ENCODE results near the gene SMOC2. TPM values are rescaled to one million over a fixed set of nuclear protein-coding genes. Genes with fewer than 3 reads are reported as not detected.
"Not testable (repeated sequence)": the region's sequence is repeated elsewhere in the genome, so short reads cannot be mapped to it uniquely, and the experiment has no call there.

SMOC2 gene
- total RNA-seq, 1 donor from 2014 or later, result not detected

DNA sequence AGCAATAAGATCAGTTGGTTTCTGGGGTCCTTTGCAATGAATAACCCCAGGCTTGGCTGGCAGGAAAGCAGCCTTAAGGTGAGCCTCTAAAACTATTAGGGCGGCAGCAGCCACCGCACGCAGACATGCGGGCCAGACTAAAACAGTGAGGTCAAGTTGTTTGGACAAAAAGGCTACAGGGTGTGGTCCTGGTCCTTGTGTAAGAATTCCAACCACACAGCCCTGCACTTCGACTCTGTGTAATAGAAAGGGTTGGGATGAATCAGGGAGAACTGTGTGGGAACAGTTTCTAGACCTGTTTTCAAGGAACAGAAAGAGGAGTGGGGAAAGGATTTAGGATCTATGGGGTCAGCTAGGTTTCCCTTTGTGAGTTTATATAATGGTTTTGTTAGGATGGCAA is 237.6 kb downstream of the SMOC2 start:
- DNase-seq (ENCODE audit: low read depth in 2 of 2), result no peak

DNA sequence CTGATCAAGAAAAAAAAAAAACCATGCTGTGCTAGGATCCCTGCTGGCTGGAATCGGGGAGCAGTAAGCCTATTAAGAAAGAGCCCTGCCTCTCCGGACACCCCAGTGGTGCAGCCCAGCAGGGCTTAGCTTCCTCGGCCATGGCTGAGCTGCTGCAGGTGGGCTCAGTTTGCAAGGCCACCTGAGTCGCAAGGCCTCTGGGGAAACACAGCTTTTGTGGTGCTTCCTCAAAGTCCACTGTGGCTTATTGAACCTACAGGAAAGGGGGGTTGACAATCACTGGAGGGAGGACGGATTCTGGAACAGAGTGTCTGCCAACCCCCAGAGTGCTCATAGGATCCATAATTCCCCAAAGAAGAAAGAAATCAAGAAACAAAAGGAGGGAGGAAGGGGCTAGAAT is 240.8 kb downstream of the SMOC2 start:
- DNase-seq (ENCODE audit: low read depth in 2 of 2), result no peak

DNA sequence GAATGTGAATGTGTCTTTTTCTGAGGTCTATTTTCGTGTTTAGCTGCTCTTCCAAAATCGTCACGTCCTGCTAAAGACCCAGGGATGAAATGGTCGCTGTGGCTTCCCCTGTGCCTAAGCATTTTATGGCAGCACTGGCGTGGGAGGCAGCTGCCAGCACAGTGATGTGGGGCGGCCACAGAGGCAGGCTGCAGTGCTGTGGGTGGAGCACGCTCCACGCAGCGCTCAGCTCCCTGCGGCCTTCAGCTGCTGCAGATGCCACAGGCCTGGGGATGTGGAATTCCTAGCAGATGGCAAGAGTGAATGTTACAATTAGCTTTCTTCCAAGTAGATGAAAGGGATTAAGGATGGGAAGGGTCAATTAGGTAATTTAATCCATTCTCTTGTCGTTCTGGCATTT is 242.6 kb downstream of the SMOC2 start:
- no peak for DNase-seq (ENCODE audit: low read depth in 2 of 2)

DNA sequence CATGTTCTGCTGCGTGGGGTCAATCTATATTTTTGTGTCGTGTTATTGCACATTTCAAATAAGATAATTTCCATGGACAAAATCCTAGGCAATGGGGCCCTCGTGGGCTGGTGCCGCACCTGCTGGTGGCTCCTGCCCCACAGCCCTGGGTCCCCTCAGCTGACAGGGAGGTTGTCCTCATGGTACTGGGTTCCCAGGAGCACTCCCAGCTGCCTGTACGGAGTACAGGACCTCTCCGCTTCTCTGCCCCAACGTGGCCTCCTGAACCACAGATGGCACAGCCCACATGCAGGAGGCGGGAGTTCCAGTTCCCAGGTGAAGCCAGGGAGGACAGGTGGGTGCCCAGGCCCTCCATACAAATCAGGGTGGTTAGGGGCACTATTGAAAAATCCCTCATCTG is 243.5 kb downstream of the SMOC2 start:
- no peak for DNase-seq (ENCODE audit: low read depth in 2 of 2)

DNA sequence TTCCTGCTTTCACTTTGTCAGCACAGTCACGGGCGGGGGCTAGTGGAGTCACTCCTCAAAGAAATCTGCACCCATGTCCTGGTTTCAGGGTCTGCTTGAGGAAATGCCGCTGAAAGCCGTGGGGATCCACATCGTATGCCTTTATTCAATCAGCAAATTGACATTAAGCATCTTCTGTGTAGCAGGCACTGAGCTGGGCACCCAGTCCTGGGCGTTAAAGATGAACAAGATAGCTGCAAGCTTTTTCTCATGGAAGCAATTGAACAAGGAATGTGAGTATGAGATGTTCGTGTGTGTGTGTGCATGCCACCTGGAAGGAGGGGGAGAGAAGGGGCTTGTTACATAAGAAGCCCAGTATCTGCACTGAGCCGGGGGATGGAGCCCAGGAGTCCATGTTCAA is 243.9 kb downstream of the SMOC2 start:
- DNase-seq (ENCODE audit: low read depth in 2 of 2), result no peak

DNA sequence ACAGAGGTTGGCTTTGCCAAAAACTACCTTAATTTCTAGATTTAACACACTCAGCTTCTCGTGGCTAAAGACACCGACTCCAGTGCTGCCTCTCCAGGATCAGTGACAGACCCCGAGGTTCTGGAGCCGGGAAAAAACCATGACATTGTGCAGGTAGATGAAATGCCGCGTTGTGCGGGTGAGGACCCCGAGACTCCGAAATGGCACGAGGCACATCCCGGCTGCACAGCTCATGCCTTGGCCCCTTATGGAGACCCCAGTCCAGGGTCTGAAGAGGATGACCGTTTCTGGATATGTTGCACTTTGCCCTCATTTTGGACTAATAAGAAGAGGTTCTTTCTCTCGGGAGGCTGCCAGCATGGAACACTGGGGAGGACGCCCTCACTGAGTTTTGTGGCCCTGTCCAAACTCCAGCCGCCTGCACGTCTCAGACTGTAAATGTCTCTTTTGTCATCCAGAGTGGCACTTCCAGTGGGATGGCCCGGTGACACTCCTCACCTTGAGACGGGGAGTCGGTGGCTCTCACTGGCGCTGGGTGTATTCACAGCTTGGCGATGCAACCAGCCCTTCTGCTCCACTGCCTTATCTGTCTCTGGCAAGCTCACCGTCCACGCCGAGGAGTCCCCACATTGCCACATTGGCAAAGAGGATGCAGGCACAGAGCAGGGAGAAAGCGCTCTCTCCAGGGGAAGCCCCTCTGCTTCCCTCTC is 245.2 kb downstream of the SMOC2 start:
- DNase-seq (ENCODE audit: low read depth in 2 of 2), result no peak

DNA sequence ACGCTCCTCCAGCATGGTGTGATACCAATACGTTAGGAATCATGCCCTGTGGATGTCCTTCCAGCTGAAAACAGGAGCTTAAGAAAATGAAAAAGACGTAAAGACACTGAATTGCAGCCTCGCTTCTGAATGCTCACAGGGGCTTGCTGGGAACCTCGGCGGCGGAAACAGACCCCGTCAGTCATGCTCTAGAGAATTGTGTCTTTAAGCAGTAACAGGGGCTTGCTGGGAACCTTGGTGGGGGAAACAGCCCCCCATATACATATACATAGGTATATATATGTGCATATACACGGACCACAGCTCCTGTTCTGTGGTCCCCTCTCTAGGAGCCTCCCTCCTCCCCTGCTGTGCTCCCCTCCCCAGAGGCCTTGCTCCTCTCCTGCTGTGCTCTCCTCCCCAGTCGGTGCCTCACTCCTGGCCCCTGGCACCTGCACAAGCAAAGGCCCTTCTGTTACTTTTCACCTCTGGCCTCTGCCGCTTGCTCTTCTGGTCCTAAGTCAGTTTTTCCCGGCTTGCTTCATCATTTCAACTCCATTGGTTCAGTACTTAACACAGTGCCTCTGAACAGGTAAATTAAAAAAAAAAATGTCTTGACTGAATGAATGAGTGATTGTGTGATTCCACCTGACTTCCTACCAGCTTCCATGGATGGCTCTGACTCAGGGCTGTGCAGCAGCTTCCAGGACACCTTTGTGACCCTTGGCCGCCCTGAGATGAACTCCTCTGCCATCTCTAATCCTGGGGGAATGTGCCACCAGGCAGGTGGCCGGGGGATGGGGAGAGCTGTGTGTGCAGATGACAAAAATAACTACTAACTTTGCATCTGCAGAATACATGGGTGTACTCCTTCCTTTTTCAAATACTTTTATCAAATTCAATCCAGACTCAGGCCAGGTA is 246.1 kb downstream of the SMOC2 start:
- no peak for DNase-seq (ENCODE audit: low read depth in 2 of 2)

DNA sequence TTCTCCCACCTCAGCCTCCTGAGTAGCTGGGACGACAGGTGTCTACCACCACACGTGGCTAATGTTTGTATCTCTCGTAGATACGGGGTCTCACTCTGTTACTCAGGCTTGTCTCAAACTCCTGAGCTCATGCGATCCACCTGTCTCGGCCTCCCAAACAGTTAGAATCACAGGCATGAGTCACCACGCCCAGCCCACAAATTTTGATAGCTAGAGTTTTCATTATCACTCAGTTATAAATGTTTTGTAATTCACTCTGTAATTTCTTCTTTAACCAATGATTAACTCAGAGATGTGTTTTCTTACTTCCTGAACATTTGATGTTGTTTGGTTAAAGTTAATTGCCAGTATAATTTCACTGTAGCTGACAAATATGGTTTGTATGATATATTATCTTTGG is 249.3 kb downstream of the SMOC2 start:
- DNase-seq (ENCODE audit: low read depth in 2 of 2), result no peak

DNA sequence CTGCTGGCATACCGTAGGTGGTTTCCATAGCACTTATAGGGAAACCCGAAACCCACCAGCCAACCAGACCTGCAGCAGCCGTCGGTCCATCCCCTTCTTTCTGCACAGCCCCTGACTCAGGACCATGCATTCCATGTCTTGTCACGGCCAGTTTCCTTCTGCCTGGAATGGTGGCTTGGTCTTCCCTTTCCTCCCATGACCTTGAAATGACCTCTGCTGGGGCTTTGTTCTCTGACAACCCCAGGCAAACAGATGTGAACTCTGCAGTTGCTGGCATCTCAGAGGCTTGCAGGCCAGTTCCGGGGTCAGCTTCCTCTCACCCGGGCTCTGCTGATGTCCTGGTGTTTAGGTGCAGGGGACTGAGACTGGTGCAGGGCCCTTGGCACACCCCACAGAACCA is 250.8 kb downstream of the SMOC2 start:
- no peak for DNase-seq (ENCODE audit: low read depth in 2 of 2)

DNA sequence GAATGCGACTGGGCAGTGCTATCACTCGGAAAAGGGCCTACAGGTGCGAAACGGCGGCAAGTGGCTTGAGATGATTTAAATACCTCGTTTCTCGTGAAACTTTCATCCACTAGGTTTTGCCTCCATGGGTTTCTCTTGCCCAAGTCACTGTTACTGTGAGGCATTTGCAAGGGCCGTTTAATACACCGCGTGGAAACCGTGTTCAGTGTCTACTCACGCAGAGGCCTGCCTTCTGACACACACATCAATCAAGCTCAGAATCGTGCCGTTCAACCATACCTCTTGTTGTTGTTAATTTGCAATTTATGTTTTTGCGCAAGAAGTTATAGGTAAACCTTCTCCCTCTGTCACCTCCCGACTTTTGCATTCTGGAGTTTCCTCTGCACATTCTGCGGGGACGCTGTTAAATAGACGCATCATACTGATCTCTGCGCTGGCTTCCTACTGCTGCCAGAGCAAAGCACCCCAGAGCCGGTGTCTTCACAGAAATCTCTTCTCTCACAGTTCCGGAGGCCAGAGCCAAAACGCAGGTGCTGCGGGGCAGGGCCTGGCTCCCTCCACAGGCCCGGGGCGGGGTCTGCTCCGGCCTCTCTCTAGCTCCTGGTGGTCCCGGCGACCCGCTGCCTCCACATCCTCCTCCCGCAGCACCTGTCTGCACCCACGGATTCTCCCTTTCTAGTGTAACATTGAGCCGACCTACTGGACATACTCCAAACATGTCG is 251.4 kb downstream of the SMOC2 start:
- no peak for DNase-seq (ENCODE audit: low read depth in 2 of 2)

DNA sequence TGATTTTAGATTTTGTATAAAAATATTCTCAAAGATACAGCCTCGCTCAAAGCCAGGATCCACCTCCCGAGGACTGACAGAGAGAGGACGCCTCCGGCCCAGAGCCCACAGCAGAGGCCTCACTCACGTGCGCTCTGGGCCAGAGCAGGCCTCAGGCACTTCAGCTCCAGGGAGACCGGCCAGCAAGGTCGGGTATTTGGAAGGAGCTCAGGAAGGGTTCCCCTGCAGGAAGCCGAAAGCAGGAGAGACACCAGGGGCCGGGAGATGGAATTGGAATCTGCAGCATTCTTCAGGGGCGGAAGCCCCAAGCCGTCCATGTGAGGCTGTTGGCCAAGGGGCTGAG is 251.9 kb downstream of the SMOC2 start:
- not testable (repeated sequence) for DNase-seq (ENCODE audit: low read depth in 2 of 2)

DNA sequence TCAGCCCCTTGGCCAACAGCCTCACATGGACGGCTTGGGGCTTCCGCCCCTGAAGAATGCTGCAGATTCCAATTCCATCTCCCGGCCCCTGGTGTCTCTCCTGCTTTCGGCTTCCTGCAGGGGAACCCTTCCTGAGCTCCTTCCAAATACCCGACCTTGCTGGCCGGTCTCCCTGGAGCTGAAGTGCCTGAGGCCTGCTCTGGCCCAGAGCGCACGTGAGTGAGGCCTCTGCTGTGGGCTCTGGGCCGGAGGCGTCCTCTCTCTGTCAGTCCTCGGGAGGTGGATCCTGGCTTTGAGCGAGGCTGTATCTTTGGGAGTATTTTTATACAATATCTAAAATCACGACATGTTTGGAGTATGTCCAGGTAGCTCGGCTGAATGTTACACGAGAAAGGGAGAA is 253.8 kb downstream of the SMOC2 start:
- DNase-seq (ENCODE audit: low read depth in 2 of 2), result not testable (repeated sequence)

DNA sequence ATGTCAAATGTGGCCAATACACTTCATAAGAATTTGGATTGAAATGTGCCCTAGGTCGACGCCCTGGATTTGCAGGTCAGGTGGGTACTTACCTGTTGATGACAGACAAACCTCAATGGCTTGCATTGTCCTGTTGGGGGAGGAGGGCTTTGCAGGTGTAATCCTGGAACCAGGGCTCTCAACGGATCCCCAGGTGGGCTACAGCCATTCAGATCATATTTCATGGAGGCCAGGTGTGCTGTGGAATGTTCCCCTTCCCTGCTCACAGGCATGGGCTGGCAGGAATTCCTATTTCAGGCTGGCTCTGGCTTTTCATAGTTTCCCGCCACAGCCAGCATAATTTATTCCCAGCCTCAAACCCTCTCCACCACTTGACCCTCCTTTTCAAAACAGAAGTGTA is 254.7 kb downstream of the SMOC2 start:
- no peak for DNase-seq (ENCODE audit: low read depth in 2 of 2)

DNA sequence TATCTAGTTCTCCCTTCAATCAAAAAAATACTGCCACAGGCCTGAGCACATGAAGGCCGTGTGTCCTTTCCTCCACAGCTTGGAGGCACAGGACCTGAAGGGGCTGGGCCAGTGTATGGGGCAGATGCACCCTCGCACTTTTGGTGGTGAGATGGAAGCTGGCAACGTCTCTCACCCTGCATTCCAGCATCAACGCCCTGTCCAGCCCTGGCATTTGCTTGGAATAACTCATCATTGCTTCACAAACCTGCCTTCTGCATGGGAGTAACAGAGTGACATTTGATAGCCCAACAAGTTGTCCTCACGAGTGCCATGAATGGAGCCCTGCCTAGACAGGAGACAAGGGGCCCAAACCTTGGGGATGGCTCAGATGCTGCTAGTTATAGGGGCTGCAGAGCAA is 257.9 kb downstream of the SMOC2 start:
- no peak for DNase-seq (ENCODE audit: low read depth in 2 of 2)

DNA sequence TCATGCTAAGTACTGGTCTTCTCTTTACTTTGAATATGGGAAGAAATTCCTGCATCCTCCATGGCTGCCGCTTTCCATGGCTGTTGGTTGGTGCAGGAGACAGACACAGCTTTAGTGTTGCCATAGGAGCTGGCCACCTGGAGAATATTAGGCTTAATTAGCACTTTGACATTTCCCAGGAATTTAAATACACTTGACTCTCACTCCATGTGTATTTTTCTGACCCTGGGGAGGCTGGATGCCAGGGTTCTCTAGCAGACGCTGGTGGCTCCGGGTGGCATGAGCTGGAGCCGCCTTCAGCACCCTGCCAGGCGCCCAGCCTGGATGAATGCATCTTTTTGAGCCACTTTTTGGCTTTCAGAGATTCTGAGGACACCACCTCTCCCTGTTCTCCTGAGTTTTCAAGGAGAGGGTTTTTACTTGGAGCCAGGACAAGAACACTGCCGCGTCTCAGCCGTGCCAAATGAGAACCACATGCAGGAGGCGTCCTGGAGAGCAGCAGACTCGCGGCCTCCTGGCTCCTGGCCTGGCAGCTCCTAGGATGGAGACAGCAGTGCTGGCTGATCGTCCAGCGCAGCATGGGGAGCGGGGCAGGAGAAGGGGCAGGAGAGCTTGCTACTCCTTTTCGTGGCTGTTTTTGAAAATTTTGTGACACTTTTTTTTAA is 258.8 kb downstream of the SMOC2 start:
- no peak for DNase-seq (ENCODE audit: low read depth in 2 of 2)

DNA sequence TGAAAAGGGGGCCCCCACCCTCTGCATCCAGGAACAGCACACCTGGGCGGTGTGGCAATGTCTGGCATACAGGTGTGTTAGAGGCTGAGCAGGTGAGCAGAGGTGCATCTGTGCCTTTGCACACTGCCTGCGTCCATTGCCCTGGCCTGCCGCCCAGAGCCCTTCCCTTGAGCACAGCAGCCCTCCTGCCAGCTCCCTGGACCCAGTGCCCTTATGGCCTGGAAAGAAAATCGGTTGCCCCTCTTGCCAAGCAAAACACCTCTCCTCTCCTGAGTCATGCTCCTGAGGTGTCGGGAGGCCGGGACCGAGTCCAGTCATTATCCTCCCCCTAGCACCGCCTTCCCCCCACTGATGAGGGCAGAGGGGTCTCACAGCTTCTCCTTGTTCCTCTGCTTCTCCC is 259.9 kb downstream of the SMOC2 start:
- DNase-seq (ENCODE audit: low read depth in 2 of 2), result no peak

DNA sequence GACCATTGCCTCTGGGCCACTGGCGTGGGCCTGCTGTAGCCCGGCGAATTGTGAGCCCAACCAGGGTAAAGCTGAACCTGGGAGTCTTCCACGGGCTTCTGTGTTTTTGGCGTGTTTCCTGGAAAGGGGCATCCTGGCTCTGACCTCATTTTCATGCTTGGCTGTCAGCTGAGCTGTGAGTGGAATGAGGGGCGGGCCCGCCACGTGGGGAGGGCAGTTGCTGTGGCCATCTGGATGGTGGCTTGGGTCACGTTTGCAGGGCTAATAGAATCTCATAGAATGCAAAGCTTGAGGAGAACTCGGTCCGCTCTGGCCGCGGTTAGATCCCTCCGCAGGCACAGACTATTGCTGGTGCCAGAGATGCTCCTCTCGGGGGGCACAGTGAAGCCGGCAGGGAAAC is 263.0 kb downstream of the SMOC2 start:
- no peak for DNase-seq (ENCODE audit: low read depth in 2 of 2)

DNA sequence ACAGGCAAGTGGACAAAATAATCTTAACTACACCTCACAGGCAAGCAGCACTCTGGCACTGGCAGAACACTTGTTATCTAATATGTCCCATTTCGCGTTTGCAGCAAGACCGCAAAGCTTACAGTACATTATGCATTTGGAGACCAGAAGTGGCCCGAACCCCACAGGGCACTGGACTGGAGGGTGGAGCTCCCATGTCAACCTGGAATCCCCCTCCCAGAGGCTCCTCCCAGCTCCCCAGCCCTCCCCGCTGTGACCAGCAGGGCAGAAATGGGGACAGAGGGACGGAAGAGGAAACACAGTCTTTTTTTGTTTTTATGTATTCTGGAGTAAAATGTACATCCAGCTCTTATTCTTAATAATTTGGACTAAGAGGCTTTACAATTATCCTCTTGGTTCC is 263.7 kb downstream of the SMOC2 start:
- DNase-seq (ENCODE audit: low read depth in 2 of 2), result no peak

DNA sequence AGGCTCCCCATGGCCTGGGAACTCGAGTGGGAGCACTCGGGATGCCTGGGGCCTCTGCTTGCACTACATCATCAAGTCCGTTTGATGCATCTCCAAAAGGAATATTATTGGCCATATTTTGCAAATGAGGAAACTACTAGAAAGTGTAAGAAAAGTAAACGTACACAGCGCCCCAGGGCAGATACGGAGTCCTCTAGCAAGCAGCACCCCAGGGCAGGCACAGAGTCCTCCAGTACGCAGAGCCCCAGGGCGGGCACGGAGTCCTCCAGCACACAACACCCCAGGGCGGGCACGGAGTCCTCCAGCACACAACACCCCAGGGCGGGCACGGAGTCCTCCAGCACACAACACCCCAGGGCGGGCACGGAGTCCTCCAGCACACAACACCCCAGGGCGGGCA is 264.3 kb downstream of the SMOC2 start:
- DNase-seq (ENCODE audit: low read depth in 2 of 2), result not testable (repeated sequence)

DNA sequence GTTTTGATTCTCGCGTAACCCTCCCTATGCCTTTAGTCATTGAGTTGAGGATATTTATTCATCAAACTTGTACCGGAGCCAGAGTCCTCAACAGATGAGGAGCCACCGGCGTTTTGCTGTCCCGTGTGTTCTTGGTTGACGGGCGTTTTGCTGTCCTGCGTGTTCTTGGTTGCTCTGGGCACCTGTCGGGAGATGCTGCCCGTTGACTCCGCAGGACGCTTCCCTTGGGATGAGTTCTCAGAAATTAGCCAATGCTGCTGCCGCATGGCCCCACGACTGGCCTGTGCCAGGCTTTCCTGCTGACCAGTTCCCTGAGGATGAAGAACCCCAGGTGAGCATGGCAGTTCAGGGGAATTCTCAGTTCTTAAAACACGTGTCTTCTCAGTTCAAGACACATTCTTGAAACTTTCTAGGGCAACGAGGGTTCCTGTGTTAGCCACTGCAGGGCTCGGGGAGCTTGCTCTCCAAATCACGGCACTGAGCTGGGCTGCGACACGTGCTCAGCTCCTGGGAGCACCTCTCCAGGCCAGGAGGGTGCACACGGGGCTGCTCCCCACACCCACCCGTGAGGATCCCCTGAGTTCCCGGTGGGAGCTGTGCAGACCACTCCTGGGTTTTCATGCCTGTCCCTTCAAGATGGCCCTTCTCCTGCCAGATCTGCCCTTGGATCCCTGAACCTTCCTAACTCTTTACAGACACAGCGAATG is 265.6 kb downstream of the SMOC2 start:
- no peak for DNase-seq (ENCODE audit: low read depth in 2 of 2)

DNA sequence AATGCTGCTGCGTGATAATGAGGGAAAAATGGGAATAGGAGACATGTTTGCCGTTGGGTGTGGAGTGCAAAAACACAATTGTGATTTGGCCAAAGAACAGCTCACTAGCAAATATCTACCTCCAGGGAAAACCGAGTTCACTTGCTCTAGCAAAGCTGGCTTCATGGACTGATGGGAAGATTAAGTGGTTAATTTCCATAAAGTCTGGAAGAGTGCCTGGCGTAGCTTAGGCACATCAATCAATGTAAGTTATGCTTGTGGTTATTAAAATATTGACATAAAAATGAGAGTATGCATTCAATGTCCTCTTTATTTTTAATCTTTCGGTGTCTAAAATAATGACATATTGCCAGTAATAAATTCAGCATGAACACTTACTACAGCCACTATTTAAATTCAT is 267.5 kb downstream of the SMOC2 start:
- no peak for DNase-seq (ENCODE audit: low read depth in 2 of 2)

All from lung microvascular endothelial cell (primary cell).